A549 (cell line): Measurements from ENCODE around the gene SPATA6L. TPM values are rescaled to one million over a fixed set of nuclear protein-coding genes. Genes with fewer than 3 reads are reported as not detected.

Experiments
- ATAC-seq, 2 experiments: fragments of 200-7000 bp in 1 of 2; fragments of >200 bp in 1 of 2; cut with Nextera tagmentation in 1 of 2; cut with Tn5 transposase in 1 of 2; 3 replicates each; pipeline versions ENCODE4 v1.8.0 to v1.9.1; 2018 to 2020; ENCODE audit warnings: mild to moderate bottlenecking in 1 of 2, moderate library complexity in 1 of 2
- CTCF ChIA-PET: fragments of 300-600 bp; sonication (Branson Sonifier 250); formaldehyde crosslinking; extraction: SDS; loops from one replicate; lab custom pipeline; 2021; ENCODE audit warnings: antibody characterized with exemption, inconsistent platforms; lab: Yijun Ruan, JAX
- POLR2A ChIA-PET: fragments of 350-600 bp; formaldehyde crosslinking; extraction: SDS; loops from one replicate; lab custom pipeline; 2021; ENCODE audit warnings: antibody characterized with exemption, inconsistent platforms; lab: Yijun Ruan, JAX
- DNase-seq, 2 experiments: peaks; one replicate each; pipeline versions ENCODE4 v3.0.0 to v3.0.0-alpha.2; 2011 to 2016; ENCODE audit warnings: low read depth in 1 of 2, low spot score in 1 of 2
- FAIRE-seq: peaks from 2 replicates; lab custom pipeline; 2011; peaks lifted over from hg19 to GRCh38; lab: Jason Lieb, UNC
- H3K27ac ChIP-seq, 2 experiments: fragments of >200 bp; sonication (Bioruptor Twin); formaldehyde crosslinking; 3 replicates each; pipeline ENCODE4 v1.5.1; 2016 to 2017
- H3K4me1 ChIP-seq: fragments of >200 bp; sonication (Bioruptor Twin); formaldehyde crosslinking; 3 replicates; pipeline ENCODE4 v1.6.1; 2016
- H3K4me2 ChIP-seq: fragments of >200 bp; sonication (Bioruptor Twin); formaldehyde crosslinking; 3 replicates; pipeline ENCODE4 v1.6.1; 2016
- H3K4me3 ChIP-seq: fragments of >200 bp; sonication (Bioruptor Twin); formaldehyde crosslinking; 3 replicates; pipeline ENCODE4 v1.5.1; 2016
- H3K9me3 ChIP-seq: fragments of >200 bp; sonication (Bioruptor Twin); formaldehyde crosslinking; 3 replicates; pipeline ENCODE4 v1.6.1; 2016
- CEBPB ChIP-seq, 2 experiments: fragments of >200 bp in 1 of 2; sonication (Bioruptor Twin) in 1 of 2; formaldehyde crosslinking in 1 of 2; IDR thresholded peaks; 2 replicates each; pipeline ENCODE4 v1.6.1; 2012 to 2016
- CHD2 ChIP-seq: fragments of 150-350 bp; IDR thresholded peaks from 2 replicates; pipeline ENCODE4 v1.6.1; 2014; ENCODE audit warnings: low read length; ENCODE audit not compliant: partially characterized antibody
- CHD4 ChIP-seq: fragments of 200-600 bp; sonication (generic); IDR thresholded peaks from 2 replicates; pipeline ENCODE4 v1.6.1; 2016; ENCODE audit warnings: antibody characterized with exemption, mild to moderate bottlenecking, borderline replicate concordance
- EP300 ChIP-seq, 2 experiments: fragments of >200 bp; sonication (Bioruptor Twin); formaldehyde crosslinking; IDR thresholded peaks; 2 replicates in 1 of 2; 3 replicates in 1 of 2; pipeline ENCODE4 v1.6.1; 2016 to 2017
- ESRRA ChIP-seq: fragments of 150-350 bp; IDR thresholded peaks from 2 replicates; pipeline ENCODE4 v1.6.1; 2014; ENCODE audit warnings: mild to moderate bottlenecking, low read length, borderline replicate concordance
- FOSB ChIP-seq: fragments of 250-450 bp; sonication (Bioruptor Pico); IDR thresholded peaks from 2 replicates; pipeline ENCODE4 v1.5.0; 2020; ENCODE audit warnings: mild to moderate bottlenecking, moderate library complexity
- GATA3 ChIP-seq: IDR thresholded peaks from 2 replicates; pipeline ENCODE4 v1.6.1; 2012; ENCODE audit warnings: borderline replicate concordance
- HDAC2 ChIP-seq: fragments of 200-600 bp; sonication (generic); IDR thresholded peaks from 2 replicates; pipeline ENCODE4 v1.6.1; 2016
- HEYL ChIP-seq: fragments of 250-450 bp; sonication (Bioruptor Pico); IDR thresholded peaks from 2 replicates; pipeline ENCODE4 v1.8.0; 2021; ENCODE audit warnings: mild to moderate bottlenecking, moderate library complexity
- JUNB ChIP-seq: fragments of >200 bp; sonication (Bioruptor Twin); formaldehyde crosslinking; IDR thresholded peaks from 2 replicates; pipeline ENCODE4 v1.6.1; 2016
- KDM5A ChIP-seq: fragments of 200-600 bp; sonication (generic); IDR thresholded peaks from 2 replicates; pipeline ENCODE4 v1.6.1; 2016; ENCODE audit warnings: antibody characterized with exemption, mild to moderate bottlenecking
- MAZ ChIP-seq: fragments of 150-350 bp; IDR thresholded peaks from 2 replicates; pipeline ENCODE4 v1.6.1; 2014; ENCODE audit warnings: antibody characterized with exemption, low read depth, low read length, borderline replicate concordance
- MYC ChIP-seq: IDR thresholded peaks from 2 replicates; pipeline ENCODE4 v1.6.1; 2012; ENCODE audit warnings: mild to moderate bottlenecking, inconsistent platforms, low read length, improper control_type of control experiment, borderline replicate concordance
- NR3C1 ChIP-seq: fragments of >200 bp; sonication (Bioruptor Twin); formaldehyde crosslinking; IDR thresholded peaks from 3 replicates; pipeline ENCODE4 v1.6.1; 2017
- RFX5 ChIP-seq: fragments of 450-650 bp; IDR thresholded peaks from 2 replicates; pipeline ENCODE4 v1.7.1; 2014; ENCODE audit warnings: antibody characterized with exemption, mild to moderate bottlenecking, moderate library complexity
- SMC3 ChIP-seq: fragments of >200 bp; sonication (Bioruptor Twin); formaldehyde crosslinking; IDR thresholded peaks from 3 replicates; pipeline ENCODE4 v1.6.1; 2018; ENCODE audit warnings: inconsistent platforms
- SREBF2 ChIP-seq: fragments of 450-650 bp; IDR thresholded peaks from 2 replicates; pipeline ENCODE4 v1.6.1; 2014; ENCODE audit warnings: mild to moderate bottlenecking, moderate library complexity
- TFCP2L1 ChIP-seq: fragments of 250-450 bp; sonication (Bioruptor Pico); IDR thresholded peaks from 2 replicates; pipeline ENCODE4 v1.5.0; 2021; ENCODE audit warnings: mild to moderate bottlenecking
- ZC3H11A ChIP-seq: fragments of 450-650 bp; IDR thresholded peaks from 2 replicates; pipeline ENCODE4 v1.6.1; 2014; ENCODE audit warnings: antibody characterized with exemption, mild to moderate bottlenecking
- ZFP36 ChIP-seq: fragments of 450-650 bp; IDR thresholded peaks from 2 replicates; pipeline ENCODE4 v1.6.1; 2014; ENCODE audit warnings: borderline replicate concordance; ENCODE audit not compliant: partially characterized antibody
- ZSCAN20 ChIP-seq: fragments of 250-450 bp; sonication (Bioruptor Pico); IDR thresholded peaks from 2 replicates; pipeline ENCODE4 v1.8.0; 2022; ENCODE audit warnings: mild to moderate bottlenecking, moderate library complexity
- WGBS: methylation state at CpG from one replicate; pipeline ENCODE4 v1.1.6; 2017; ENCODE audit errors: missing lambda C conversion rate; 5-methylcytosine and 5-hydroxymethylcytosine counted together
- polyA plus RNA-seq, 4 experiments: library from polyadenylated mRNA; depleted of rRNA in 3 of 4; stranded (reverse); fragments of >200 nt; fragmentation: RNase III in 1 of 4; extraction: RNeasy Plus Mini Kit Qiagen cat#74134 plus additional on column Dnase treatment in 1 of 4; gene quantifications; 2 replicates in 3 of 4; 3 replicates in 1 of 4; pipeline ENCODE4 v1.2.3, GENCODE V29; 2011 to 2017
- TF ChIP-seq, protein P1 (sequence below): IDR thresholded peaks from 2 replicates; pipeline ENCODE4 v1.6.1; 2012

The SPATA6L gene
- polyA plus RNA-seq, 2 of the 4 experiments (the other 2 are of a cell fraction), result 0.99 to 6.6 TPM

GRCh38 chr9:4706021-4706420 is 39.7 kb upstream of the SPATA6L start (continued):
- TF ChIP-seq ZSCAN20 (CRISPR knock-in tag), result no peak
- TF ChIP-seq ESRRA, result no peak
- TF ChIP-seq HDAC2, result no peak
- no peak for TF ChIP-seq JUNB

GRCh38 chr9:4704129-4704528 is 37.8 kb upstream of the SPATA6L start:
- 92% methylated on average over 2 of the region's 2 CpGs for WGBS
- H3K4me1 ChIP-seq, result peaks cover 13% of the 10 kb centered on the region
- DNase-seq (no peak), ATAC-seq (no peak), FAIRE-seq (no peak)
- H3K4me3 ChIP-seq, result no peak overlapping the region
- TF ChIP-seq ZC3H11A (no peak), MYC (no peak), CHD4 (no peak), HEYL (CRISPR knock-in tag) (no peak), SREBF2 (no peak), GATA3 (no peak), MAZ (no peak), CHD2 (no peak), ZFP36 (no peak), FOSB (CRISPR knock-in tag) (no peak), EP300 (IDR thresholded peaks at IDR 0.05) (no peak), NR3C1 (no peak), SMC3 (no peak), TFCP2L1 (CRISPR knock-in tag) (no peak), ESRRA (no peak), KDM5A (no peak), ZSCAN20 (CRISPR knock-in tag) (no peak)
- POLR2A ChIA-PET, result no interaction called here
- CTCF ChIA-PET, result no interaction called here
- no peaks in the 10 kb centered on the region for H3K9me3 ChIP-seq
- no peak overlapping the region for H3K4me2 ChIP-seq
- no peak overlapping the region for H3K27ac ChIP-seq

DNA sequence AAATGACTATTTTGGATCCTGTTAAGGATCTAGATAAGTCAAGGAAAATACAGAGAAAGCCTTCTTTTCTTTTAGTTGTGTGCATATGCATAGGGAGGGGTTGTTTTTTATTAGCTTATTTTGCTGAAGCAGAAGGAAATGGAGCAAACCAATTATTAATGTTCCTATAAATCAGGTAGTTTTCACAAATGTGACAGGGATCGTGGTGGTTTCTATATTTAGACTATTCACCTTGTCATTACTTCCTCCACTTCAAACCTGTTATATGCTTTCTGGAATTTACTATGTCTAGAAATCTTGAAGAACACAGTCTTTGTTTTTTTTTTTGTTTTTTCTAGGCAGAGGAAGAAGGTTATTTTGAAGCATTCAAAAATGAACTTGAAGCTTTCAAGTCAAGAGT is 35.2 kb upstream of the SPATA6L start:
- Histone ChIP-seq H3K27ac (no peak overlapping the region), H3K4me2 (no peak overlapping the region), H3K4me3 (no peak overlapping the region), H3K4me1 (peaks cover 13% of the 10 kb centered on the region), H3K9me3 (no peaks in the 10 kb centered on the region)
- TF ChIP-seq NR3C1 (no peak), ESRRA (no peak), RFX5 (no peak)
- WGBS, result 79% methylated on average over 1 of the region's 1 CpG
- no peak for ATAC-seq
- no peak for FAIRE-seq
- POLR2A ChIA-PET, result interaction anchor here (0.9 kb wide), 1 partner anchor 39 kb away, joined by 3 read pairs; no protein-coding TSS in a partner anchor
- DNase-seq, result no peak
- CTCF ChIA-PET, result interaction anchor here (1.3 kb wide), 1 partner anchor 39 kb away, joined by 3 read pairs; the partner anchor contains the start of gene AK3

- no peaks in the 10 kb centered on the region for H3K9me3 ChIP-seq
- no peak overlapping the region for H3K4me3 ChIP-seq
- peak in 1 of 2 experiments; percentile 57; a peak in 3 of 4 replicates for TF ChIP-seq CEBPB (IDR thresholded peaks at IDR 0.05)
- TF ChIP-seq, protein P1, sequence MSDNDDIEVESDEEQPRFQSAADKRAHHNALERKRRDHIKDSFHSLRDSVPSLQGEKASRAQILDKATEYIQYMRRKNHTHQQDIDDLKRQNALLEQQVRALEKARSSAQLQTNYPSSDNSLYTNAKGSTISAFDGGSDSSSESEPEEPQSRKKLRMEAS, result no peak
- ChIA-PET POLR2A (interaction anchor here (0.9 kb wide), 1 partner anchor 39 kb away, joined by 3 read pairs; no protein-coding TSS in a partner anchor), CTCF (interaction anchor here (1.3 kb wide), 1 partner anchor 40 kb away, joined by 3 read pairs; the partner anchor contains the start of gene AK3)
- ATAC-seq (no peak), DNase-seq (no peak), FAIRE-seq (no peak)
- H3K27ac ChIP-seq, result no peak overlapping the region
- H3K4me1 ChIP-seq, result peaks cover 13% of the 10 kb centered on the region
- WGBS, result 71% methylated on average over 2 of the region's 2 CpGs
- no peak overlapping the region for H3K4me2 ChIP-seq
Observed at GRCh38 chr9:4700932-4701331, 34.7 kb upstream of the SPATA6L start.
